SU-DHL-6 (cell line): ENCODE data around the gene ZDHHC17.

Source experiments
- H2AFZ ChIP-seq: fragments of 200-600 bp; sonication (generic); 2 replicates; pipeline ENCODE4 v1.6.1; 2014; ENCODE audit warnings: low read depth, mild to moderate bottlenecking, moderate library complexity, mixed read lengths, antibody characterized with exemption, low read length; ENCODE audit not compliant: severe bottlenecking
- H3F3A ChIP-seq: fragments of 200-600 bp; shearing (Covaris generic); 2 replicates; pipeline ENCODE4 v1.6.0; 2016; ENCODE audit warnings: antibody characterized with exemption, mild to moderate bottlenecking; ENCODE audit not compliant: insufficient read depth
- H3K27ac ChIP-seq: fragments of 200-600 bp; sonication (generic); 2 replicates; pipeline ENCODE4 v1.5.1; 2016; ENCODE audit warnings: low read depth, mild to moderate bottlenecking, low read length, moderate library complexity, mixed read lengths
- H3K27me3 ChIP-seq: fragments of 200-600 bp; sonication (generic), shearing (Covaris generic); 2 replicates; pipeline ENCODE4 v1.6.0; 2014; ENCODE audit warnings: mild to moderate bottlenecking, low read length
- H3K36me3 ChIP-seq: fragments of 200-600 bp; sonication (generic); 2 replicates; pipeline ENCODE4 v1.6.1; 2014; ENCODE audit warnings: mild to moderate bottlenecking, low read length, mixed read lengths
- H3K4me2 ChIP-seq: fragments of 300-600, 200-600 bp; shearing (Covaris generic), sonication (generic); 2 replicates; pipeline ENCODE4 v1.6.0; 2014; ENCODE audit warnings: low read length, low read depth, mild to moderate bottlenecking; ENCODE audit not compliant: poor library complexity, severe bottlenecking
- H3K4me3 ChIP-seq: fragments of 200-600 bp; sonication (generic); 2 replicates; pipeline ENCODE4 v1.5.1; 2014; ENCODE audit warnings: antibody characterized with exemption, low read length, mild to moderate bottlenecking, mixed read lengths; ENCODE audit not compliant: insufficient read depth, poor library complexity, severe bottlenecking
- H3K79me2 ChIP-seq: fragments of 200-600 bp; sonication (generic); 2 replicates; pipeline ENCODE4 v1.6.1; 2014; ENCODE audit warnings: mild to moderate bottlenecking, low read length, moderate library complexity; ENCODE audit not compliant: insufficient read depth
- H3K9ac ChIP-seq: fragments of 200-600 bp; sonication (generic); 2 replicates; pipeline ENCODE4 v1.7.0; 2014; ENCODE audit warnings: mild to moderate bottlenecking, low read length
- H3K9me2 ChIP-seq: fragments of 200-600 bp; sonication (generic); replicated peaks from 2 replicates; pipeline ENCODE4 v1.6.1; 2014; ENCODE audit warnings: low read length; ENCODE audit not compliant: insufficient read depth
- H3K9me3 ChIP-seq: fragments of 200-600 bp; sonication (generic); 2 replicates; pipeline ENCODE4 v1.6.1; 2014; ENCODE audit warnings: low read length, mixed read lengths; ENCODE audit not compliant: insufficient read depth
- H4K20me1 ChIP-seq: fragments of 200-600 bp; sonication (generic); 2 replicates; pipeline ENCODE4 v1.6.1; 2014; ENCODE audit warnings: low read depth, mild to moderate bottlenecking, antibody characterized with exemption, low read length, moderate library complexity, mixed read lengths
- CTCF ChIP-seq: fragments of 200-600 bp; sonication (generic); IDR thresholded peaks from one replicate; pipeline ENCODE4 v1.5.1; 2017; ENCODE audit warnings: antibody characterized with exemption, mild to moderate bottlenecking, low read length, moderate library complexity; ENCODE audit not compliant: insufficient read depth, poor library complexity, severe bottlenecking
- EZH2phosphoT487 ChIP-seq: fragments of 200-600 bp; sonication (generic), shearing (Covaris generic); conservative IDR thresholded peaks from 2 replicates; pipeline ENCODE4 v1.6.1; 2018; ENCODE audit warnings: mild to moderate bottlenecking, antibody characterized with exemption, low read length, moderate library complexity, mixed read lengths

Gene ZDHHC17

GRCh38 chr12:76863837-76864236 is 99.9 kb downstream of the ZDHHC17 start:
- Histone ChIP-seq H3K9me2 (no peaks in the 10 kb centered on the region), H3K79me2 (no peaks in the 10 kb centered on the region), H3K36me3 (no peaks in the 10 kb centered on the region), H3K27me3 (no peaks in the 10 kb centered on the region), H3K27ac (no peak overlapping the region), H3K4me3 (no peak overlapping the region), H3K4me2 (no peak overlapping the region), H3K9ac (no peak overlapping the region), H2AFZ (no peak overlapping the region), H3F3A (no peaks in the 10 kb centered on the region), H4K20me1 (no peaks in the 10 kb centered on the region), H3K9me3 (no peaks in the 10 kb centered on the region)
- TF ChIP-seq EZH2phosphoT487 = no peak
- no peak for TF ChIP-seq CTCF

- no peak overlapping the region for H3K4me3 ChIP-seq
- H3K27ac ChIP-seq = no peak overlapping the region
- TF ChIP-seq CTCF (no peak), EZH2phosphoT487 (no peak)
- H3K9ac ChIP-seq = no peak overlapping the region
- H2AFZ ChIP-seq = no peak overlapping the region
- H3K9me3 ChIP-seq = no peaks in the 10 kb centered on the region
- no peaks in the 10 kb centered on the region for H4K20me1 ChIP-seq
- H3K36me3 ChIP-seq = no peaks in the 10 kb centered on the region
- H3K9me2 ChIP-seq = no peaks in the 10 kb centered on the region
- H3K27me3 ChIP-seq = no peaks in the 10 kb centered on the region
- no peaks in the 10 kb centered on the region for H3F3A ChIP-seq
- no peak overlapping the region for H3K4me2 ChIP-seq
- H3K79me2 ChIP-seq = no peaks in the 10 kb centered on the region
Observed at GRCh38 chr12:76864791-76865400, 101.0 kb downstream of the ZDHHC17 start.

GRCh38 chr12:76866151-76866567 is 102.2 kb downstream of the ZDHHC17 start:
- H3K4me2 ChIP-seq = no peak overlapping the region
- H3K27me3 ChIP-seq = no peaks in the 10 kb centered on the region
- no peak overlapping the region for H3K27ac ChIP-seq
- no peak overlapping the region for H3K4me3 ChIP-seq
- H3F3A ChIP-seq = no peaks in the 10 kb centered on the region
- no peak overlapping the region for H2AFZ ChIP-seq
- no peak overlapping the region for H3K9ac ChIP-seq
- TF ChIP-seq CTCF (no peak), EZH2phosphoT487 (no peak)
- no peaks in the 10 kb centered on the region for H4K20me1 ChIP-seq
- no peaks in the 10 kb centered on the region for H3K9me2 ChIP-seq
- no peaks in the 10 kb centered on the region for H3K36me3 ChIP-seq
- H3K79me2 ChIP-seq = no peaks in the 10 kb centered on the region
- H3K9me3 ChIP-seq = no peaks in the 10 kb centered on the region
